Osteocyte (in vitro differentiated cells): ENCODE data around the gene SCP2. TPM values are rescaled to one million over a fixed set of nuclear protein-coding genes. Genes with fewer than 3 reads are reported as not detected.

ENCODE experiments used
- DNase-seq: peaks from one replicate; pipeline ENCODE4 v3.0.0; 2021; ENCODE audit warnings: mixed read lengths; ENCODE audit not compliant: unreplicated experiment; ENCODE audit errors: extremely low spot score
- H3K27ac Mint-ChIP-seq: one replicate; pipeline ENCODE4 v1.8.0; 2021; ENCODE audit warnings: mild to moderate bottlenecking, mixed read lengths; ENCODE audit not compliant: unreplicated experiment
- H3K27me3 Mint-ChIP-seq: one replicate; pipeline ENCODE4 v1.8.0; 2021; ENCODE audit warnings: mixed read lengths; ENCODE audit not compliant: unreplicated experiment
- H3K36me3 Mint-ChIP-seq: one replicate; pipeline ENCODE4 v1.8.0; 2021; ENCODE audit warnings: mixed read lengths; ENCODE audit not compliant: unreplicated experiment
- H3K4me1 Mint-ChIP-seq: one replicate; pipeline ENCODE4 v1.8.0; 2021; ENCODE audit warnings: mixed read lengths; ENCODE audit not compliant: unreplicated experiment
- H3K4me3 Mint-ChIP-seq: one replicate; pipeline ENCODE4 v1.8.0; 2021; ENCODE audit warnings: mild to moderate bottlenecking, moderate library complexity, mixed read lengths; ENCODE audit not compliant: unreplicated experiment
- H3K9me3 Mint-ChIP-seq: one replicate; pipeline ENCODE4 v1.8.0; 2021; ENCODE audit warnings: mixed read lengths; ENCODE audit not compliant: unreplicated experiment
- CTCF ChIP-seq: fragments of 200-600 bp; sonication (generic); IDR thresholded peaks from 2 replicates; pipeline ENCODE4 v1.5.0; 2021; ENCODE audit warnings: antibody characterized with exemption, mild to moderate bottlenecking, moderate library complexity
- total RNA-seq: library from RNA; stranded (reverse); gene quantifications from 2 replicates; pipeline ENCODE4 v1.2.1, GENCODE V29; 2021

SCP2 gene
- total RNA-seq, 1 donor from 2014 or later: 84.2 TPM

GRCh38 chr1:53044926-53045325 lies 117.8 kb downstream of the SCP2 start:
- H3K36me3 Mint-ChIP-seq: peaks cover 39% of the 10 kb centered on the region
- peaks cover 35% of the 10 kb centered on the region for H3K4me1 Mint-ChIP-seq
- no peak overlapping the region for H3K27ac Mint-ChIP-seq

GRCh38 chr1:53046930-53047329 lies 119.9 kb downstream of the SCP2 start:
- H3K36me3 Mint-ChIP-seq: peaks cover 33% of the 10 kb centered on the region
- H3K9me3 Mint-ChIP-seq: no peaks in the 10 kb centered on the region
- H3K4me1 Mint-ChIP-seq: peaks cover 42% of the 10 kb centered on the region
- DNase-seq: no peak
- H3K4me3 Mint-ChIP-seq: no peak overlapping the region
- H3K27me3 Mint-ChIP-seq: no peaks in the 10 kb centered on the region
- no peak for TF ChIP-seq CTCF
- no peak overlapping the region for H3K27ac Mint-ChIP-seq

More at GRCh38 chr1:53044926-53045325, 117.8 kb downstream of the SCP2 start:
- H3K9me3 Mint-ChIP-seq: no peaks in the 10 kb centered on the region
- H3K27me3 Mint-ChIP-seq: no peaks in the 10 kb centered on the region
- no peak overlapping the region for H3K4me3 Mint-ChIP-seq
- no peak for DNase-seq
- no peak for TF ChIP-seq CTCF

GRCh38 chr1:53047737-53048736 lies 121.0 kb downstream of the SCP2 start:
- peaks cover 38% of the 10 kb centered on the region for H3K4me1 Mint-ChIP-seq
- no peaks in the 10 kb centered on the region for H3K9me3 Mint-ChIP-seq
- H3K4me3 Mint-ChIP-seq: no peak overlapping the region
- no peak for TF ChIP-seq CTCF
- peaks cover 39% of the 10 kb centered on the region for H3K36me3 Mint-ChIP-seq
- no peaks in the 10 kb centered on the region for H3K27me3 Mint-ChIP-seq
- DNase-seq: no peak
- H3K27ac Mint-ChIP-seq: no peak overlapping the region

- Mint-ChIP-seq H3K4me1 (peaks cover 32% of the 10 kb centered on the region), H3K27me3 (no peaks in the 10 kb centered on the region), H3K4me3 (no peak overlapping the region), H3K9me3 (no peaks in the 10 kb centered on the region), H3K36me3 (peaks cover 49% of the 10 kb centered on the region), H3K27ac (no peak overlapping the region)
- DNase-seq: no peak
- no peak for TF ChIP-seq CTCF
These were observed 122.0 kb downstream of the SCP2 start for GRCh38 chr1:53048960-53049573.

- TF ChIP-seq CTCF: no peak
- Mint-ChIP-seq H3K4me1 (peaks cover 32% of the 10 kb centered on the region), H3K9me3 (no peaks in the 10 kb centered on the region), H3K27me3 (no peaks in the 10 kb centered on the region), H3K36me3 (peaks cover 52% of the 10 kb centered on the region), H3K27ac (no peak overlapping the region), H3K4me3 (no peak overlapping the region)
- DNase-seq: no peak
These were observed 122.5 kb downstream of the SCP2 start for GRCh38 chr1:53049574-53049967.
